GM18511 (cell line): Measurements from ENCODE around the gene MRPS35.

Experiments used
- ATAC-seq: cut with Tn5 transposase; IDR thresholded peaks from one replicate; pipeline ENCODE4 v1.9.1; 2021; ENCODE audit warnings: mild to moderate bottlenecking, moderate library complexity; ENCODE audit not compliant: unreplicated experiment

MRPS35 gene

DNA sequence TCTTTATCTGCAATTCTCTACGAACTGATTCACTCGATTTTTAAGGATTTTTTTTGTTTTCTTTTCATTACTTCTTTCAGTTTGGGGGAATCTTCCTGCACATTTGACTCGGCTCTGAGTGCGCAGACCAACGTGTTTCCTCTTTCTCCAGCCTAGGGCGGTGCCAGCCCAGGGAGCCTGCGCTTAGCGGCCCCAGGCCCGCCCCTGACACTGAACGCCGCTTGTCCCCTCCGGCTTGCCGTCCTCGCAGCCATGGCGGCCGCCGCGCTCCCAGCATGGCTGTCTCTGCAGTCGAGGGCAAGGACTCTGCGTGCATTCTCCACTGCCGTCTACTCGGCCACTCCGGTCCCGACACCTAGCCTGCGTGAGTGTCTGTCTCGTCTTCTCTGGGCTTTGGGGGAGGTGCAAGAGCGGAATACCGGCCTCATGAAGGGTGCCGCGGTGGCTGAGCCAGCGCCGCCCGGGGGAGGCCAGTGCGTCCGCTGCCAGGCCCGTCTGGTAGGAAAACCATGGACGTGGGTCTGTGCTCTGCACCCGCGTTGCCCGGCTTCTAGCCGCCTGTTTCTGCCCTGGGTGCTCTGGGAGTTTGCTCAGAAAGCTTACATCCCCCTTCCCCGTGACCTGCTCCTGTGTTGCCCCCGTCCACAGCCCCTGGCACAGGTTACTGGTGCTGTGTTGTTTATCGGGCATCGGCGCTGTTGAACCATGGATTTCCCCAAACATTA, at the start of gene MRPS35:
Gene MRPS35 (plus strand): TSS at position 241 of the 725 bp plus-strand sequence. CDS start 12 bp downstream, at position 253.
- ATAC-seq, result peak; percentile 97

DNA sequence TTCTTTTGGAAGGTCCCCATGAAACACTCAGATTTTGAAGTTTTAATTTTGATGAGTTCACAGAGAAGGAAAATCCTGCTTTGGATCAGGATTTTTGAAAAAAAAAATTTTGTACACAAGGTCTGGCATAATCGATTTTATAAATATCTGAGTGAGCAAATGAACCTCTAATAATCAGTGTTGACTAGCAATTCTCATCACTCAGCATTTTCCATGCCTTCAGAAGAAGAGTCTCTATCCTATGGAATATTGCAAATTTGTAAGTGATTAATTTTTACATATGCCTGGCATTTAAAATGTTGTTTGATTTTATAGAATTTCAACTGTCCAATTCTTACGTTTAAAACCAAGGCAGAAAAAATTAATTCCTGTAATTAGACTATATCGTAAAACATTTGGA, 44.9 kb upstream of the MRPS35 start:
- no peak for ATAC-seq

DNA sequence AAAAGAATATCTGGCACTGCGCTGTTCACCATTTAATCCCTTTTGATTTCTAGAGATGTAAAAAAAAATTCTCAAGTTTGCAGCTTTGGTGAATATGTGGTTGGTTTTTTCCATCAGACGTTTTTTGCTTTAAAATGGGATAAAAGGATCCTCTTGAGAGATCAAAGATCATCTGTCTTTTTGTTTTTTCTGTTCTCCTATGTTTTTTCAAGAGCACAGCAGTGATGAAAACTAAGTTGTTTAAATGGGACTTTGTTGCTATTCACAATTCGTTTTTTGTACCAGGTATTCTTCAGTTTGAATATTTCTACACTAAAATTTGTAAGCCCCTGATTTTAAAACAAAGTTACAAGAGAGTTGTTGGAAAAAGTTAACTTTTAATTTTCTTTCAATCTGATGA, 44.1 kb upstream of the MRPS35 start:
- ATAC-seq, result no peak

DNA sequence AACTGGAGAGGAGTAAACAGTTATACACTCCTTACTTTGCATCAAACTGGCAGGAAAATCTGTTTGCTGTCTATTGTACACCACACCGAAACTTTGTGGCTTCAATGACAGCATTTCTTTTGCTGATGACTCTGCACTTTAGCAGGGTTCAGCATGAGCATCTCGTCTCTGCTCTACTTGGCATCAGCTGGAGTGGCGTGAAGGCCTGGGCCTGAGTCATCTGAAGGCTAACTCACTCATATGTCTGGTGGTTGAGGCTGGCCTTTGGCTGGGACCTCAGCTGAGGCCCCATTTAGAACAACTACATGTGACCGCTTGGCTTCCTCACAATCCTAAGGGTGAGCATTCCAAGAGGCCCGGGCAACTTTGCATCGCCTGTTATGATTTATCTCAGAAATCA, 43.1 kb upstream of the MRPS35 start:
- no peak for ATAC-seq

DNA sequence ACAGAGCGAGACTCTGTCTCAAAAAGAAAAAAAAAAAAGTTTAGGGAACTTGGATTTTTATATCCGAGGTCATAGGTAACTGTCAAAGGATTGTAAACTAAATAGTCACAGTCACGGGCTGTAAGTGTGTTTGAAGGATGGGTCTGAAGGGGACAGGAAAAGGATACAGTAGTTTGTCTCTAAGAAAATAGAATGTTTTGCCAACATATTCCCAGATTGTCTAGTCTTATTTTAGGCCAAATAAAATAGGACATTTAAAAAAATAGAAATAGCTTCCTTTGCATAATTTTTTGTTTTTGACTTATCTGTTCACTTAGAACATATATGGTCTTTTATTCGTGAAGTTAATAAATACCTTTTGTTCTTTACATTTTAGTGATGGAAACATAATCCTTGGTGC, 38.6 kb upstream of the MRPS35 start:
- no peak for ATAC-seq

DNA sequence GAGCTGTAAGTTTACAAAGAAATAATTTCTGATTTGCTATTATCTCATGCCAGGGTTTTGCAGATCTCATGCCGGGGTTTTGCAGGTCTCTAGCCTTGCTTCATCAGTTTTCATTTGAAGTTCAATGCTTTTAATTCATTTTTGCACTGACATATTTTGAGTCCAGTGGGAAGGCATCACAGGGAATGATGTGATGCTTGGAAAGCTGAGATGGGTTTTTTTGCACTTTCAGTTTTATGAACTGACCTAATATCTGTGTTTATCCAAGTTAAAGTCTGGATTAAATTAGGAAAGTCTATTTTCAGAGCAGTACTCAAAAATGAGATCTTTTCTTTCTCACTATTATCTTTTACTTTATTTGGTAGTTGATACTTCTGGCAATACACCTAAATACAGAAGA, 38.0 kb upstream of the MRPS35 start:
- ATAC-seq, result no peak

DNA sequence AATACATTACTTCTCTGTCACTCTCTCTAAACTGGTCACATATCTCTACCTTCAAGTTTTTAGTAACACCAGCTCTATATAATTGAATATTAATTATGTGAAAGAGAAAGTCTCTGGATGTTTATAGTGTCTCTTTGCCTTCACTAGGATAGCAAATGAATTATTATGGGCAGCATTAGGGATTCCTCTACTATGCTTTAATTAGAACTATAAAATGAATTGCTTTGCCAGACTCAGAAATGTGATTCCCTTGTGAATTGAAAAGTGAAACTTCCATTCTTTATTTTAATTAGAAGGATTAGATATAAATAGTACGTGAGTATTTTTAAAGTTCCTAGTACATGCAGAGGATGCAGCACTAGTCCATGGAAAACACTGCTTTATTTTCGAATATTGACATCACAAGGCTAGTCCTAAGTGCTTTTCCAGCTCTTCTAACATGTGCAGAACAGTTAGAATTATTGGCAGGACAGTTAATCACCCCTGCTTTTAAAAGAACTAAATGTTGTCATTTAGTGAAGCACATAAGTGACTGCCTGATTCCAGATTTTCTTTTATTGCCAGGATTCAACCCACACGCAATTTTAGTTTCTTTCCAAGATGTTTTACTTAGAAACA, 37.4 kb upstream of the MRPS35 start:
- no peak for ATAC-seq

DNA sequence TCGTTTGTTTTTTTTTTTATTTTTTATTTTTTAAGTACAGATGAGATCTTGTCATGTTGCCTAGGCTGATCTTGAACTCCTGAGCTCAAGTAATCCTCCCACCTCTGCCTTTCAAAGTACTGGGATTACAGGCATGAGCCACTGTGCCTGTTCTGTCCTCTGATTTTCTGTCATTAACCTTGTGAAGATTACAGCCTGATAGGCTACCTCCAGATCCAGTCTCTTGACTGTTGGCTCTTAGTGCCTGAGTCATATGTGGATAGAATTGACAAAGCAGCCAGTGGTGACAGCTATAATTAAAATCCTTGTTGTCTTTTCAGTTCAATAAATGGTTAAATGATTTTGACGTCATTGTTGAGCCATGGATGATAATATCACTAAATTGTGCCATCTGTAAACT, 35.6 kb upstream of the MRPS35 start:
- ATAC-seq, result no peak

DNA sequence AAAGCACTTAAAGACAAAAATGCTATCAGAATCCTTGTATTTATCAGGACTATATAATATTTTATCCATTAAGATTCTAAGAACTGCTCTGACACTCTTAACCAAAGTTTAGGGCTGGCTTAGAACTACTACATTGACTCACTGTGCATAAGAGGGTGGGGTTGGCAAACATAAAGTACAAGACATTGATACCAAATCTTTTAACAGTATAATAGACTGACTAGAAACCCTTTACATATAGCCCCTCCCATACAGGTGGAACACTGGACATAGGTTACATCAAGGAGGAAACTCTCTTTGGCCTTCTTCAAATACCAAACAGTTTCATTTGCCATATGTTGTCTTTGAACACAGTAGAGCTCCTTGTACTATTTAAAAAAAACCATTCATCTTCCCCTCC, 30.0 kb upstream of the MRPS35 start:
- ATAC-seq, result no peak

DNA sequence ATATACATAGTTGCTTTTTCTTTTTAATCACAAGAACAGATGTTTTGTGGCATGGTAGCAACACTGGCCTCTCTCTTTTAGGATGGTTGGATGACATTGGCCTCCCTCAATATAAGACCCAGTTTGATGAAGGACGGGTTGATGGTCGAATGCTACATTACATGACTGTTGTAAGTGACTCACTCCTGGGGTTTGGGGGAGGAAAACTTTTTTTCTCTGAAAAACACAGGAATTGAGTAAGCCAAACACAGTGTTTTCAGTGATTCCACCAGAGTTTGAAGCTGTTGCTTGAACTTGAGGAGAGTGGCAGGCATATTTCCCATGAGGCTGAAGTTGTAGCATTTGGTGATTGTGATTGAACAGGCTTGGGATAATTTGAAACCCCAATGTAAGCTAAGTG, 28.1 kb upstream of the MRPS35 start:
- no peak for ATAC-seq

DNA sequence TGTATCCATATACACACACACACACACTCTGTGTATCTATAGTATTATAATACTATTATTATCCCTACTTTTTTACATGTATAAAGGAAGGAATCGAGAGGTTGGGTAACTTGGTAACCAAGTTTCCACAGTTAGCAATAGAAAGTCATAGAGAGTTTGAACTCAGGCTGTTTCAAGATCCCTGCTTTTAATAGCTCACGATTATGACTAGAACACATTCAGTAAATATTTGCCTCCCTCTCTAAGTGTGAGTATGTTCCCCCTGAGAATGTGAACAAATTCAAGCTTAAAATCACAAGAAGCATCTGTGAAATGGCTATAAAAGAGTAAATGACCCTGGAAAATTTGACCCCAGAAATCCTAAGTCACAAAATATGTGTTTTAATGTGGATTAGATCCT, 25.4 kb upstream of the MRPS35 start:
- ATAC-seq, result no peak

DNA sequence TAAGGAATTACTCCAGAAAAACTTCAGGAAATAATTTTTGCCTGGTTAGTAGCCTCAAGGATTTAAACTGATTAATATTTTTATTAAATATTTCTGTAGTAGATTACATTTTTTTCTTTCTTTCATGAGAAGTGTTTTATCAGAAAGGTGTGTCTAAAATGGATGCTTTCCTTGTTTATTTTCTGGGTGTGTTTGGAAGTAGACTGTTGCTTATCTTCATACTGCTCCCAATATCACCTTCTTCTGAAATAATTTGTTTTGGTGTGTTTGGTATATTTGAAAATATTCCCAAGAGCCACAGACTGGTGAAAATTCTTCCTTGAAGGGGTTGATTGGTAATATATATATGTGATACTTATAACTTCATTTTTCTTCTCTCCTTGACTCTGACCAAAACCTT, 24.5 kb upstream of the MRPS35 start:
- no peak for ATAC-seq

DNA sequence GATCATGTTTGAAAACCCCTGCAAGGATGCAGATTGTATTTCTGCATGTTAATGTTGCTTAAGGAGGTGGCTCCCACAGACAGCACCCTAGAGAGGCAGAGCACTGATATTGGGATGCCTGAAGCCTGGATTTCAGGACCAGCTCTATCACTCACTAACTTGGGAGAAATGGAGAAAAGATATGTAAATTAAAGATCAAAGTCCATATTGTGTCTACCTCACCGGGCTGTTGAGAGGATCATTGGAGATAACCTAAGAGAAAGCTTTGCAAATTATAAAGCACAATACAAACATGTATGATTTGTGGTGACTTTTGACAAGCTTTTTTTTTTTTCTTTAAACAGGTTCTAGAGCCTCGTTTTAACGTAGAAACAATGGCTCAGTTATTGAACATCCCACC, 22.0 kb upstream of the MRPS35 start:
- ATAC-seq, result no peak

DNA sequence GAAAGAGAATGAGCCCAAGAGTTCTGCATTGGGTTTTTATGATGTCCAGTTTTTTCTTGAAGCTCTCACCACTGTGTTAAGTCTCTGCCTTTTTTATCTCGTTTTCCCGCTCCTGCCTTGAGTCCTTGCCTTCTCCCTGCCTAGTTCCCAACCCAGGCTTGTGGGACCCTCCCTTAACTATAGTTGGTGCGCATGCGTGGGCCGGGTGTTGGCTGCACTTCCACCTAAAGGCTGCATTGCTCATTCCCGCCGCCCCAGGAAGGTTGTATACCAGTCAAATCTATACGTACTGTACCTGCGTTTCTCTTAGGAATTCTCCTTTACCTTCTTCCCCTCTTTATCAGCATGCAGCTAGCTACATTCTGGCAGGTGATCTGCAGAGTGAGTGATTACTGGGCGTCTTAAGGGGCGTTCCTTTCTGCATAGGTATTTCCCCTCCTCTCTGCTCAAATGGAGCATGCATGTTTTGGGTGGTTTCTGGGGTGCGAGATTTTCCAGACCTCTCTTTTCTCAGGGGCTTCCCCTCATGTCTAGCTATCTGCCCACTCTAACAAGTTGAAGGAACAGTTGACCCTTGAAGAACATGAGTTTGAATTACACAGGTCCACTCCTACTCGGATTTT, 21.0 kb upstream of the MRPS35 start:
- no peak for ATAC-seq

DNA sequence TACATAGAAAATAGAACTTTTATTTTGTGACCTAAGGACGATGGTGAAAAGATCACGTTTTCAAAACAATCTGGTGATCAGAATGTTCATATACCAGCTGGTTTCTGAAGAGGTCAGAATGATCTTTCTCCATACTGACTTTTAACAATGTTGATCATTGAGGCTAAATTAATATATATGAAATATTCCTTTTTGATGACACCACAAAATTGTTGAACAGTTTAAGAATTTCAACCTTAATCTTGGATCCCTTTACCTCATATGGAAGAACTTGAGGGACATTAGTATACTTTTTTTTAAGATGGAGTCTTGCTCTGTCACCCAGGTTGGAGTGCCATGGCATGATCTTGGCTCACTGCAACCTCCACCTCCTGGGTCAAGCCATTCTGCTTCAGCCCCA, 17.2 kb upstream of the MRPS35 start:
- no peak for ATAC-seq

DNA sequence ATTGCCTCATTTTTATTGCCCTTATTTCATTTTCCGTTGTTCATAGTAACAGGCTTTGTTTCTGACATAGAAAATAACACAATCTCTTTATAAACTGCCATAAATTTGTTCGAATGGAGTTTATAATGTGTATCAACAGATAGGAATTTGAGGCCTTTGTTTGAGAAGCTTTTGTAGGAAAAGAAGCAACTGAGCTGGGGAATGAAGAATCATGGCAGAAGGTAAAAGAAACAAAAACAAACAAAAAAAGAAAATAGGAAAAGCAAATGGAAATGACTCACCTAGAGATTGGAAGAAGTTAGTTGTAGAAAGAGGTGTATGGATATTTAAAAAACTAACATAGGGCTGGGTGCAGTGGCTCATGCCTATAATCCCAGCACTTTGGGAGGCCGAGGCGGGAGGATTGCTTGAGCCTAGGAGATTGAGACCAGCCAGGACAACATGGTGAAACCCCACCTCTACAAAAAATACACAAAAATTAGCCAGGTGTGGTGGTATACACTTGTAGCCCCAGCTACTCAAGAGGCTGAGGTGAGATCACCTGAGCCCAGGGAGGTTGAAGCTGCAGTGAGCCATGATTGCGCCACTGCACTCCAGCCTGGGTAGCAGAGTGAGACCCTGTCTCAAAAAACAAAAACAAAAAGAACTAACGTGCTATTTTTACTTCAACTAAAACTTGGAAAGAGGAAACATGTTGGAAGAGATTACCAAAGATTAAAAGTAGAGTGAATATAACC, 14.9 kb upstream of the MRPS35 start:
- ATAC-seq, result no peak

DNA sequence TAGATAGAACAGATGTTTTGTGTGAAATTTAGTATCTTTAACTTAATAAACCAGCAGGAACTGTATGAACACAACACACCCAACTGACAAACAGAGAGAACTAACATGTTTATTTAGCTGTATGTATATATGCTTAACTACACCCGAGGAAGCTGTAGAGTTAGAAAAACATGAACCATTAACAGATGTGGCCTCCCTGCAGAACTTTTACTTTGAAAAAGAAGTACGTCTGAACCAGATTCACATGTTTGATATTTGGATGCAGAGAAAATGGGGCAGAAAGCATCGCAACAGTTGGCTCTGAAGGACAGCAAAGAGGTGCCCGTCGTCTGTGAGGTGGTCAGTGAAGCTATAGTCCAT, 14.4 kb upstream of the MRPS35 start, which contains the start of gene REP15:
Gene REP15 (plus strand): TSS at position 155 of the 360 bp plus-strand sequence. CDS start 116 bp downstream, at position 271.
- no peak for ATAC-seq

DNA sequence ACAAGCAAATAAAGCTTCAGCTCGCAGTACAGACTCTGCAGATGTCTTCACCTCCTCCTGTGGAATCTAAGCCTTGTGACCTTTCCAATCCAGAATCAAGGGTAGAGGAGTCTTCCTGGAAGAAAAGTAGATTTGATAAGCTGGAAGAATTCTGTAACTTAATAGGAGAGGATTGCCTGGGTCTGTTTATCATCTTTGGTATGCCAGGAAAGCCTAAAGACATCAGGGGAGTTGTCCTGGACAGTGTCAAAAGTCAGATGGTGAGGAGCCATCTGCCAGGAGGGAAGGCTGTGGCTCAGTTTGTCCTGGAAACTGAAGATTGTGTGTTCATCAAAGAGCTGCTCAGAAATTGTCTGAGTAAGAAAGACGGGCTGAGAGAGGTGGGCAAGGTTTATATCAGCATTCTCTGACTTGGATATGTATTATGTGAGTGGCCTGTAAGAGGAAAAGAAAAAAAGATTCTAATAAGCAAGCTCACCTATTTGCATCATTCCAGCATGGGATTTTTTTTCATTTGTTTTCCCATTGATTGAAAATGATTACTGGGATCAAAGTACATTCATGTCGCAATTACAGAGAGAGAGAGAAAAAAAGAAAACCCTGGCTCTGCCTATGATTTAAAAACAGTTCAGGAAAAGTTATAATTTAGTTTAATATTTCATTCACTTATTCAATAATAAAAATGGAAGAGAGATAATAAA, 13.6 kb upstream of the MRPS35 start:
- no peak for ATAC-seq

DNA sequence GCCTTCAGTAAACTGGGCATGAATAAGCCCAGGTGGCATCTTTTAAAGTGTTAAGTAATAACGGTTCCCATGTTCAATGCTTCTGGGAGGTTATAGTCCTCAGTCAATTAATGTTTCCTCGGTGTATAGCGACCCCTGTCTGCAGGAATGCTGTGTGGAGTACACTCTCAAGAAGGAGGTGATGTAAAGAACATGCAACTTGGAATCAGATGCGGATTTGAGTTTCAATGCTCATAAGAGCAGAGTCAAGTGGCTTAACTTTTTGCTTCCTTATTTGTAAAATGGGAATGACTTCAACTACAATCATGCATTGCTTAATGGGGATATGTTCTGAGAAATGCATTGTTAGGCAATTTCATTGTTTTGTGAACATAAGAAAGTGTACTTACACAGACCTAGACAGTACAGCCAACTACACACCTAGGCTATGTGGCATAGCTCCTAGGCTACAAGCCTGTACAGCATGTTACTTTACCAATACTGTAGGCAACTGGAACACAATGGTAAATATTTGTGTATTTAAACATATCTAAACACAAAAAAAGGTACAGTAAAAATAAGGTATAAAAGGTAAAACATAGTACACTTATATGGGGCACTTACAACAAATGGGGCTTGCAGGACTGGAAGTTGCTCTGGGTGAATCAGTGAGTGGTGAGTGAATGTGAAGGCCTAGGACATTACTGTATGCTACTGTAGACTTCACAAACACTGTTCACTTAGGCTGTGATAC, 6.7 kb upstream of the MRPS35 start:
- ATAC-seq, result peak; percentile 97

DNA sequence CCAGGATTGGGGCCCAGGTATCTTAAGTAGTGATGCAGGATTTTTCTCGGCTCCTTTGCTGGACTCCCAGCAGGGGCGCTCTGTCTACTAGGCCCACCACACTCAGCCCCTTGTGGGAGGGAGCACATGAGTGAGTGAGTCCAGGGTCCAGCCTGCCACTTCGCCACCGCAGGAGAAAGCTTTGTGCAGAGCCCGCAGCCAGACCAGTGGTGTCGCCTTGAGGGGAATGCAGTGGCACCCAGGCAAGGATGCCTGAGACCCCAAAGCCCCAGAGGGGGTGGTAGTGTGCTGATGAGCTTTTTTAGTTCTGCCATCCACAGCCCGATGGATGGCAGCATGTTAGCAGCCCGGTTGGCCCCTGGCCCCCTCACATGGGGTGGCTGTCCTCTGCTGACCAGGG, 5.4 kb upstream of the MRPS35 start:
- no peak for ATAC-seq
